Measurements from ENCODE around the gene MUCL3. TPM values are rescaled to one million over a fixed set of nuclear protein-coding genes. Genes with fewer than 3 reads are reported as not detected.

The MUCL3 gene
- total and polyA plus RNA-seq, 2 donors (not counting 1 experiment from before 2014, with no cell fraction given): not detected

DNA sequence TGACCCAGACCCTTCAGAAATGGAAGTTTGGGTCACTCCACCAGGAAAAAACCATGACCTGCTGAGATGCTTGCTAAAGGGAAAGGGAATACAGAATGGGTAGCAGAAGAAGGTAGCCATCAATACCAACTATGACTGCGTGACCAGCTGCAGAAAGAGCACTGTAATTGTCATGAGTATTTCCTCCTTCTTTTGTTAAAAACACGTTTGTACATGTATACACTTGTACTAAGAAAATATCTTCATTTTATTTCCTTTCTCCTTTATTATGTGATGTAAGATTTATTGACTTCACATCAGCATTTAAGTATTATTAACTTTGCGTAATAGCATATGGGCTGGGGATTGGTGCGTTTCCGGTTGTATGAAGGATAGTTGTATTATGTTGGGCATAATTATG is 30.2 kb downstream of the MUCL3 start:
- Histone ChIP-seq H3K4me3 (ENCODE audit: control extremely low read depth in 1 of 5, extremely low read depth in 1 of 5, insufficient read depth in 1 of 5, low read depth in 2 of 5, low read length in 4 of 5) (no peak overlapping the region), H2AFZ (ENCODE audit: insufficient read depth, low read depth, low read length, poor library complexity, severe bottlenecking) (no peak overlapping the region), H3K9ac (ENCODE audit: low read length) (no peak overlapping the region), H3K27ac (ENCODE audit: low read length in 2 of 2) (no peak overlapping the region), H3K79me2 (ENCODE audit: control insufficient read depth, insufficient read depth, low read length) (no peaks in the 10 kb centered on the region), H3K36me3 (replicated peaks in 1 of 2; ENCODE audit: control extremely low read depth in 1 of 2, control insufficient read depth in 1 of 2, extremely low read depth in 1 of 2, insufficient read depth in 2 of 2, low read length in 1 of 2) (no peaks in the 10 kb centered on the region), H3K4me2 (replicated peaks; ENCODE audit: low read depth, low read length, poor library complexity, severe bottlenecking) (no peak overlapping the region), H3K4me1 (ENCODE audit: control insufficient read depth in 2 of 2, insufficient read depth in 2 of 2, low read length in 2 of 2) (no peaks in the 10 kb centered on the region), H3K9me3 (ENCODE audit: control extremely low read depth in 1 of 3, control insufficient read depth in 2 of 3, insufficient read depth in 1 of 3, low read length in 2 of 3) (peaks cover 0 to under 1% (median 0%) of the 10 kb centered on the region in 3 donors), H4K20me1 (ENCODE audit: control insufficient read depth, insufficient read depth, low read length, poor library complexity, severe bottlenecking) (no peaks in the 10 kb centered on the region), H3K27me3 (replicated peaks in 1 of 4; ENCODE audit: control extremely low read depth in 1 of 4, control insufficient read depth in 3 of 4, insufficient read depth in 4 of 4, low read length in 3 of 4) (peaks cover 0 to 10% (median 5%) of the 10 kb centered on the region in 4 experiments)
- Mint-ChIP-seq H3K4me3 (no peak overlapping the region), H3K27ac (no peak overlapping the region), H3K27me3 (peaks cover 32% of the 10 kb centered on the region), H3K4me1 (peaks cover 5% of the 10 kb centered on the region), H3K9me3 (ENCODE audit: insufficient read depth) (no peaks in the 10 kb centered on the region)
- DNase-seq (no peak), ATAC-seq (ENCODE audit: low read depth) (no peak)
- intact Hi-C loops (cut with micrococcal nuclease): no loop called here
- ChIA-PET POLR2A (no interaction called here), CTCF (no interaction called here)
- TF ChIP-seq, protein P1, sequence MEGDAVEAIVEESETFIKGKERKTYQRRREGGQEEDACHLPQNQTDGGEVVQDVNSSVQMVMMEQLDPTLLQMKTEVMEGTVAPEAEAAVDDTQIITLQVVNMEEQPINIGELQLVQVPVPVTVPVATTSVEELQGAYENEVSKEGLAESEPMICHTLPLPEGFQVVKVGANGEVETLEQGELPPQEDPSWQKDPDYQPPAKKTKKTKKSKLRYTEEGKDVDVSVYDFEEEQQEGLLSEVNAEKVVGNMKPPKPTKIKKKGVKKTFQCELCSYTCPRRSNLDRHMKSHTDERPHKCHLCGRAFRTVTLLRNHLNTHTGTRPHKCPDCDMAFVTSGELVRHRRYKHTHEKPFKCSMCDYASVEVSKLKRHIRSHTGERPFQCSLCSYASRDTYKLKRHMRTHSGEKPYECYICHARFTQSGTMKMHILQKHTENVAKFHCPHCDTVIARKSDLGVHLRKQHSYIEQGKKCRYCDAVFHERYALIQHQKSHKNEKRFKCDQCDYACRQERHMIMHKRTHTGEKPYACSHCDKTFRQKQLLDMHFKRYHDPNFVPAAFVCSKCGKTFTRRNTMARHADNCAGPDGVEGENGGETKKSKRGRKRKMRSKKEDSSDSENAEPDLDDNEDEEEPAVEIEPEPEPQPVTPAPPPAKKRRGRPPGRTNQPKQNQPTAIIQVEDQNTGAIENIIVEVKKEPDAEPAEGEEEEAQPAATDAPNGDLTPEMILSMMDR (IDR thresholded peaks at IDR 0.05): no peak
- TF ChIP-seq EZH2 (IDR thresholded peaks at IDR 0.05; ENCODE audit: borderline replicate concordance, insufficient read depth, low read depth, low read length, poor library complexity, severe bottlenecking): no peak
- 93% methylated on average over 3 of the region's 5 CpGs for WGBS (ENCODE audit: insufficient coverage)

DNA sequence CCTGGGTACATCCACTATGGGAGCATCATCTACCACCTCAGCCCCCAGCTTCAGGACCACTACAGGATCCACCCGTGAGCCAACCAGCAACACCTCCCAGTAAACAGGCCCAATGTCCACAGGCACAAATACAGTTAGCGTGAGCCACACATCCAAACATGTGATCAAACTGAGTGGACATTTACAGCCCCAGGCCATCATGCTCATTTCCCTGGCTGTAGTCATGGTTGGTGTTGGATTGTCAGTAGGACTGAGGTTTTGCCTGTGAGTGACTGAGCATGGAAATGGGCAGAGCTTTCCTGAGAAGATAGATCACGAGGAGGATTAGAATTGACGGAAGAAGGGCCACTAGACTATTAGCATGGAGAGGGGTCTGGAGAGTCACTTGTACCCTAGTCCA is 32.0 kb downstream of the MUCL3 start:
- H2AFZ ChIP-seq (ENCODE audit: insufficient read depth, low read depth, low read length, poor library complexity, severe bottlenecking): no peak overlapping the region
- H3K4me1 ChIP-seq (ENCODE audit: control insufficient read depth in 2 of 2, insufficient read depth in 2 of 2, low read length in 2 of 2): no peaks in the 10 kb centered on the region
- H4K20me1 ChIP-seq (ENCODE audit: control insufficient read depth, insufficient read depth, low read length, poor library complexity, severe bottlenecking): no peaks in the 10 kb centered on the region
- peaks cover 5% of the 10 kb centered on the region for H3K4me1 Mint-ChIP-seq
- intact Hi-C loops (cut with micrococcal nuclease): no loop called here
- no peaks in the 10 kb centered on the region for H3K9me3 Mint-ChIP-seq (ENCODE audit: insufficient read depth)
- POLR2A ChIA-PET: interaction anchor here (0.6 kb wide), 1 partner anchor 140 kb away, joined by 3 read pairs; no protein-coding TSS in a partner anchor
- H3K4me3 Mint-ChIP-seq: no peak overlapping the region
- ATAC-seq (ENCODE audit: low read depth): no peak
- H3K27ac ChIP-seq (ENCODE audit: low read length in 2 of 2): no peak overlapping the region
- WGBS (ENCODE audit: insufficient coverage): 100% methylated on average over 3 of the region's 4 CpGs
- no peak overlapping the region for H3K4me2 ChIP-seq (replicated peaks; ENCODE audit: low read depth, low read length, poor library complexity, severe bottlenecking)
- H3K27me3 ChIP-seq (replicated peaks in 1 of 4; ENCODE audit: control extremely low read depth in 1 of 4, control insufficient read depth in 3 of 4, insufficient read depth in 4 of 4, low read length in 3 of 4): peaks cover 0 to 9% (median 5%) of the 10 kb centered on the region in 4 experiments
- H3K27me3 Mint-ChIP-seq: peaks cover 25% of the 10 kb centered on the region
- H3K4me3 ChIP-seq (ENCODE audit: control extremely low read depth in 1 of 5, extremely low read depth in 1 of 5, insufficient read depth in 1 of 5, low read depth in 2 of 5, low read length in 4 of 5): no peak overlapping the region
- no peaks in the 10 kb centered on the region for H3K9me3 ChIP-seq (ENCODE audit: control extremely low read depth in 1 of 3, control insufficient read depth in 2 of 3, insufficient read depth in 1 of 3, low read length in 2 of 3)
- H3K9ac ChIP-seq (ENCODE audit: low read length): no peak overlapping the region
- DNase-seq: no peak
- no peaks in the 10 kb centered on the region for H3K36me3 ChIP-seq (replicated peaks in 1 of 2; ENCODE audit: control extremely low read depth in 1 of 2, control insufficient read depth in 1 of 2, extremely low read depth in 1 of 2, insufficient read depth in 2 of 2, low read length in 1 of 2)
- CTCF ChIA-PET: interaction anchor here (1.2 to 1.5 kb wide), 2 partner anchors 9 to 115 kb away, joined by 3 to 4 read pairs; no protein-coding TSS in a partner anchor
- TF ChIP-seq, protein P1 (IDR thresholded peaks at IDR 0.05): no peak
- no peak for TF ChIP-seq EZH2 (IDR thresholded peaks at IDR 0.05; ENCODE audit: borderline replicate concordance, insufficient read depth, low read depth, low read length, poor library complexity, severe bottlenecking)
- no peak overlapping the region for H3K27ac Mint-ChIP-seq
- no peaks in the 10 kb centered on the region for H3K79me2 ChIP-seq (ENCODE audit: control insufficient read depth, insufficient read depth, low read length)
